ENCODE data around the gene ABCA10. TPM values are rescaled to one million over a fixed set of nuclear protein-coding genes. Genes with fewer than 3 reads are reported as not detected.

Gene ABCA10
- total and polyA plus RNA-seq, 5 experiments from 2014 or later: 3.2 to 5.5 TPM; not detected in 3

DNA sequence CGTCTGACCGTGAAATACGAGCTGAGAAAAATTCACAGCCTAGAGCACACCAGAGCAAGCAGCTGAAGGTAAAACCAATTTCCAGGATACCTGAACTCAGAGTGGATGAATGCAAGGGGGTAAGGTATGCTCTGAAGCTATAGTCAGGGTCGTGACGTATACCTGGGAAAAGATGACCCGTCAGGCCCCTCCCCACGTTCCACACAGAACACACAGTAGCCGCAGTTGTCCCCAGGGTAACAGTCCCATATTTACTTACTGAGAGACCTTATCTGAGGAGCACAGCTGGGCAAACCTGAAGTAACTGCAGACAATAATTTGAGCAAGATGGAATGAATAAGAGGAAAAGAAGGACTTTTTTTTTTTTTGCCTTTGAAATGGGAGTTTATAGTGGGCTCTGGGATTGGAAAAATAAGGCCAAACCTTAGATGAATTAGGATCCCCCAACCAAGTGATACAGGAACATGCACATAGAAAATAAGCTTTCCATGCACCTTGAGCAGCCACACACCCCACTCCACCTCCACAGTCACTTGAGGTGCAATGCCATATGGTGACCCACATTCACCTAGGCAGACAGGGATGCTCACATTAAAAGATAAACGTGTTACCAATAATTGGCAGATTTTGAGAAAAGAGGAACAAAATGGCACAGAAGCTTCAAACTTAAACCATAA is 124.9 kb downstream of the ABCA10 start:
- ATAC-seq (no peak), DNase-seq (no peak)
- Mint-ChIP-seq H3K27me3 (peaks cover 0 to 3% (median 0%) of the 10 kb centered on the region in 5 donors), H3K4me3 (no peak overlapping the region), H3K36me3 (no peaks in the 10 kb centered on the region), H3K9me3 (no peaks in the 10 kb centered on the region), H3K4me1 (no peaks in the 10 kb centered on the region), H3K27ac (no peak overlapping the region)
- POLR2A ChIA-PET: no interaction called here

DNA sequence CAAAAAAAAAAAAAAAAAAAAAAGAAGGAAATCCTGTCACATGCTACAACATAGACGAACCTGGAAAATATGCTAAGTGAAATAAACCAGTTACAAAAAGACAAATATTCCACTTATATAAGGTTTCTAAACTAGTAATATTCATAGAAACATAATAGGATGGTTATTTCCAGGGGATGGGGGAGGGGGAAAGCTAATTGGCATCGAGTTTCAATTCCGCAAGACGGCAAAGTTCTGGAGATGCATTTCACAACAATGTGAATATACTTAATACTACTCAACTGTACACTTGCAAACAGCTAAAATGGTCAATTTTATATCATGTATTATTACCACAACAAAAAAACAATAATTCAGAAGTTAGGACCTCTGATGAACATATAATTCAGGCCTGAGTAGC is 130.0 kb downstream of the ABCA10 start:
- no peak overlapping the region for H3K27ac Mint-ChIP-seq
- no peaks in the 10 kb centered on the region for H3K36me3 Mint-ChIP-seq
- POLR2A ChIA-PET: no interaction called here
- no peaks in the 10 kb centered on the region for H3K27me3 Mint-ChIP-seq
- DNase-seq (no peak), ATAC-seq (no peak)
- no peaks in the 10 kb centered on the region for H3K9me3 Mint-ChIP-seq
- peaks cover 0 to 2% (median under 1%) of the 10 kb centered on the region in 4 donors for H3K4me1 Mint-ChIP-seq
- H3K4me3 Mint-ChIP-seq: no peak overlapping the region

Small RNA genes lying within 50 kb of the gene (microRNA-seq; reads per million reads assigned to microRNA genes)
- gene MIR4524A (ENCODE audit: borderline microRNAs expressed): not detected
- not detected for gene MIR4524B (ENCODE audit: borderline microRNAs expressed)

Other genes with a start within 250 kb of the ABCA10 start
- gene ABCA9, start 167.9 kb downstream of the ABCA10 start, total RNA-seq: under 1 TPM; 0.08 to 0.30 TPM
- not detected for gene ABCA9, start 167.9 kb downstream of the ABCA10 start, polyA plus RNA-seq
- under 1 TPM; 0.66 to 0.70 TPM for gene ABCA6, start 86.9 kb downstream of the ABCA10 start, total RNA-seq
- gene ABCA6, start 86.9 kb downstream of the ABCA10 start, polyA plus RNA-seq: under 1 TPM in 1 of 3 donors, not detected in 2; 0.15 TPM
- 10 to 100 TPM; 36.4 to 40.0 TPM for gene ABCA5, start 98.3 kb upstream of the ABCA10 start, total RNA-seq
- 1 to 10 TPM; 6.0 to 6.6 (median 6.3) TPM for gene ABCA5, start 98.3 kb upstream of the ABCA10 start, polyA plus RNA-seq
- gene MAP2K6, start 185.9 kb upstream of the ABCA10 start, total RNA-seq: 10 to 100 TPM; 12.9 to 15.9 TPM
- gene MAP2K6, start 185.9 kb upstream of the ABCA10 start, polyA plus RNA-seq: 10 to 100 TPM; 15.2 to 18.9 (median 17.3) TPM

Measured in naive thymus-derived CD8-positive, alpha-beta T cell (primary cell).